8988T (cell line): Measurements from ENCODE around the gene CABLES1.

ENCODE experiments used
- DNase-seq: peaks from one replicate; pipeline ENCODE4 v3.0.0; 2011

CABLES1 gene

GRCh38 chr18:23196119-23197007 is 61.1 kb downstream of the CABLES1 start:
- no peak for DNase-seq

GRCh38 chr18:23198217-23198845 is 63.0 kb downstream of the CABLES1 start:
- DNase-seq: no peak

GRCh38 chr18:23200756-23201155 is 65.5 kb downstream of the CABLES1 start:
- no peak for DNase-seq

- DNase-seq: no peak
These were observed 66.5 kb downstream of the CABLES1 start for GRCh38 chr18:23201741-23202140.

- no peak for DNase-seq
These were observed 68.7 kb downstream of the CABLES1 start for GRCh38 chr18:23203891-23204432.

- DNase-seq: no peak
These were observed 69.4 kb downstream of the CABLES1 start for GRCh38 chr18:23204589-23205235.

GRCh38 chr18:23205980-23206379 is 70.7 kb downstream of the CABLES1 start:
- DNase-seq: no peak

GRCh38 chr18:23207191-23207955 is 72.1 kb downstream of the CABLES1 start:
- peak; percentile 90 for DNase-seq

- no peak for DNase-seq
These were observed 72.7 kb downstream of the CABLES1 start for GRCh38 chr18:23207994-23208393.

GRCh38 chr18:23208600-23208999 is 73.3 kb downstream of the CABLES1 start:
- DNase-seq: no peak

GRCh38 chr18:23209031-23209430 is 73.7 kb downstream of the CABLES1 start:
- no peak for DNase-seq

GRCh38 chr18:23209796-23210195 is 74.5 kb downstream of the CABLES1 start:
- DNase-seq: no peak

- no peak for DNase-seq
These were observed 75.2 kb downstream of the CABLES1 start for GRCh38 chr18:23210526-23210925.

- no peak for DNase-seq
These were observed 75.9 kb downstream of the CABLES1 start for GRCh38 chr18:23211146-23211545.

- DNase-seq: no peak
These were observed 76.9 kb downstream of the CABLES1 start for GRCh38 chr18:23212161-23212560.

- DNase-seq: no peak
These were observed 77.9 kb downstream of the CABLES1 start for GRCh38 chr18:23213200-23213599.

- DNase-seq: no peak
These were observed 82.5 kb downstream of the CABLES1 start for GRCh38 chr18:23217781-23218180.

GRCh38 chr18:23220355-23220754 is 85.1 kb downstream of the CABLES1 start:
- DNase-seq: no peak

GRCh38 chr18:23223641-23224040 is 88.4 kb downstream of the CABLES1 start:
- no peak for DNase-seq

- no peak for DNase-seq
These were observed 90.2 kb downstream of the CABLES1 start for GRCh38 chr18:23225503-23225902.

- DNase-seq: no peak
These were observed 91.1 kb downstream of the CABLES1 start for GRCh38 chr18:23226391-23226790.

GRCh38 chr18:23226930-23227725 is 91.8 kb downstream of the CABLES1 start:
- no peak for DNase-seq
